NCI-H526 (cell line): Measurements from ENCODE around the gene PIWIL4.
A peak's percentile ranks its signal among the peaks of the same experiment; 100 is the strongest.
"Not testable (repeated sequence)": the region's sequence is repeated elsewhere in the genome, so short reads cannot be mapped to it uniquely, and the experiment has no call there.

ENCODE experiments used
- DNase-seq, 2 experiments: peaks; one replicate each; lab custom pipeline; 2025; lab: John Stamatoyannopoulos, UW

Gene PIWIL4

GRCh38 chr11:94585399-94585798 lies 18.2 kb downstream of the PIWIL4 start:
- no peak for DNase-seq

GRCh38 chr11:94586546-94586945 lies 19.4 kb downstream of the PIWIL4 start:
- no peak for DNase-seq

GRCh38 chr11:94586978-94587377 lies 19.8 kb downstream of the PIWIL4 start:
- no peak for DNase-seq

- DNase-seq: no peak
These were observed 21.3 kb downstream of the PIWIL4 start for GRCh38 chr11:94588366-94588942.

GRCh38 chr11:94590352-94591041 lies 23.3 kb downstream of the PIWIL4 start:
- peak; percentile 51 to 64 for DNase-seq

GRCh38 chr11:94593030-94593429 lies 25.9 kb downstream of the PIWIL4 start:
- no peak for DNase-seq

GRCh38 chr11:94595076-94595475 lies 27.9 kb downstream of the PIWIL4 start:
- DNase-seq: peak in 1 of 2 experiments; percentile 50

GRCh38 chr11:94597896-94598295 lies 30.7 kb downstream of the PIWIL4 start:
- DNase-seq: peak in 1 of 2 experiments; percentile 11

GRCh38 chr11:94599510-94599909 lies 32.3 kb downstream of the PIWIL4 start:
- no peak for DNase-seq

GRCh38 chr11:94602430-94603372 lies 35.5 kb downstream of the PIWIL4 start:
- DNase-seq: no peak

- DNase-seq: no peak
These were observed 36.4 kb downstream of the PIWIL4 start for GRCh38 chr11:94603587-94603986.

GRCh38 chr11:94604482-94604881 lies 37.3 kb downstream of the PIWIL4 start:
- DNase-seq: no peak

GRCh38 chr11:94613120-94613519 lies 46.0 kb downstream of the PIWIL4 start:
- no peak for DNase-seq

GRCh38 chr11:94623120-94623735 lies 56.1 kb downstream of the PIWIL4 start:
- peak; percentile 91 to 96 for DNase-seq

GRCh38 chr11:94625422-94625821 lies 58.3 kb downstream of the PIWIL4 start:
- DNase-seq: not testable (repeated sequence)

GRCh38 chr11:94627003-94627560 lies 59.9 kb downstream of the PIWIL4 start:
- not testable (repeated sequence) for DNase-seq

- no peak for DNase-seq
These were observed 62.6 kb downstream of the PIWIL4 start for GRCh38 chr11:94629741-94630140.

- DNase-seq: no peak
These were observed 63.1 kb downstream of the PIWIL4 start for GRCh38 chr11:94630221-94630620.

GRCh38 chr11:94632356-94632755 lies 65.2 kb downstream of the PIWIL4 start:
- DNase-seq: no peak

GRCh38 chr11:94635072-94635471 lies 67.9 kb downstream of the PIWIL4 start:
- DNase-seq: no peak

GRCh38 chr11:94636388-94636949 lies 69.3 kb downstream of the PIWIL4 start:
- DNase-seq: no peak
